ENCODE data around the gene PPM1B.

DNA sequence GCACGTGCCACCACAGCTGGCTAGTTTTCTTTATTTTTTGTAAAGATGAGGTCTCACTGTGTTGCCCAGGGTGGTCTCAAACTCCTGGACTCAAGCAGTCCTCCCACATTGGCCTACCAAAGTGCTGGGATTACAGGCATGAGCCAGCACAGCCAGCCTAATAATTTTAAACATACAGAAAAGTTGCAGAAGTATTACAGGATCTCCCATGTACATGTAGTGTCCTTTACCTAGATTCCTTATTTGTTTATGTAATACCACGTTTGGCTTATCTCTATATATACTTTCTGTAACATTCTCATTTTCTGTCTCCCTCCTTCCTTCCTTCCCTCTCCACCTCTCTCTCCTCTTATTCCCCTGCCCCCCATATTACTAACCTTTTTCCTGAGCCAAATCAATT is 41.7 kb downstream of the PPM1B start:
- TF ChIP-seq, protein P1, sequence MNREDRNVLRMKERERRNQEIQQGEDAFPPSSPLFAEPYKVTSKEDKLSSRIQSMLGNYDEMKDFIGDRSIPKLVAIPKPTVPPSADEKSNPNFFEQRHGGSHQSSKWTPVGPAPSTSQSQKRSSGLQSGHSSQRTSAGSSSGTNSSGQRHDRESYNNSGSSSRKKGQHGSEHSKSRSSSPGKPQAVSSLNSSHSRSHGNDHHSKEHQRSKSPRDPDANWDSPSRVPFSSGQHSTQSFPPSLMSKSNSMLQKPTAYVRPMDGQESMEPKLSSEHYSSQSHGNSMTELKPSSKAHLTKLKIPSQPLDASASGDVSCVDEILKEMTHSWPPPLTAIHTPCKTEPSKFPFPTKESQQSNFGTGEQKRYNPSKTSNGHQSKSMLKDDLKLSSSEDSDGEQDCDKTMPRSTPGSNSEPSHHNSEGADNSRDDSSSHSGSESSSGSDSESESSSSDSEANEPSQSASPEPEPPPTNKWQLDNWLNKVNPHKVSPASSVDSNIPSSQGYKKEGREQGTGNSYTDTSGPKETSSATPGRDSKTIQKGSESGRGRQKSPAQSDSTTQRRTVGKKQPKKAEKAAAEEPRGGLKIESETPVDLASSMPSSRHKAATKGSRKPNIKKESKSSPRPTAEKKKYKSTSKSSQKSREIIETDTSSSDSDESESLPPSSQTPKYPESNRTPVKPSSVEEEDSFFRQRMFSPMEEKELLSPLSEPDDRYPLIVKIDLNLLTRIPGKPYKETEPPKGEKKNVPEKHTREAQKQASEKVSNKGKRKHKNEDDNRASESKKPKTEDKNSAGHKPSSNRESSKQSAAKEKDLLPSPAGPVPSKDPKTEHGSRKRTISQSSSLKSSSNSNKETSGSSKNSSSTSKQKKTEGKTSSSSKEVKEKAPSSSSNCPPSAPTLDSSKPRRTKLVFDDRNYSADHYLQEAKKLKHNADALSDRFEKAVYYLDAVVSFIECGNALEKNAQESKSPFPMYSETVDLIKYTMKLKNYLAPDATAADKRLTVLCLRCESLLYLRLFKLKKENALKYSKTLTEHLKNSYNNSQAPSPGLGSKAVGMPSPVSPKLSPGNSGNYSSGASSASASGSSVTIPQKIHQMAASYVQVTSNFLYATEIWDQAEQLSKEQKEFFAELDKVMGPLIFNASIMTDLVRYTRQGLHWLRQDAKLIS (CRISPR knock-in tag; IDR thresholded peaks at IDR 0.05) = no peak
- TF ChIP-seq PCBP1 (IDR thresholded peaks at IDR 0.05; ENCODE audit: borderline replicate concordance, low read depth, low read length) (no peak), TARDBP (CRISPR knock-in tag; IDR thresholded peaks at IDR 0.05) (no peak), DNMT1 (CRISPR knock-in tag; IDR thresholded peaks at IDR 0.05) (no peak), FOXJ3 (CRISPR knock-in tag; IDR thresholded peaks at IDR 0.05; ENCODE audit: borderline replicate concordance) (no peak), RBFOX2 (IDR thresholded peaks at IDR 0.05; ENCODE audit: low read depth, low read length) (no peak), POLR2A (IDR thresholded peaks at IDR 0.05; ENCODE audit: insufficient read depth in 1 of 2, low read depth in 2 of 2, low read length in 2 of 2) (no peak), DPF2 (CRISPR knock-in tag; IDR thresholded peaks at IDR 0.05; ENCODE audit: borderline replicate concordance, low read depth) (no peak), YEATS2 (CRISPR knock-in tag; IDR thresholded peaks at IDR 0.05; ENCODE audit: borderline replicate concordance) (no peak)
- TF ChIP-seq, protein P2, sequence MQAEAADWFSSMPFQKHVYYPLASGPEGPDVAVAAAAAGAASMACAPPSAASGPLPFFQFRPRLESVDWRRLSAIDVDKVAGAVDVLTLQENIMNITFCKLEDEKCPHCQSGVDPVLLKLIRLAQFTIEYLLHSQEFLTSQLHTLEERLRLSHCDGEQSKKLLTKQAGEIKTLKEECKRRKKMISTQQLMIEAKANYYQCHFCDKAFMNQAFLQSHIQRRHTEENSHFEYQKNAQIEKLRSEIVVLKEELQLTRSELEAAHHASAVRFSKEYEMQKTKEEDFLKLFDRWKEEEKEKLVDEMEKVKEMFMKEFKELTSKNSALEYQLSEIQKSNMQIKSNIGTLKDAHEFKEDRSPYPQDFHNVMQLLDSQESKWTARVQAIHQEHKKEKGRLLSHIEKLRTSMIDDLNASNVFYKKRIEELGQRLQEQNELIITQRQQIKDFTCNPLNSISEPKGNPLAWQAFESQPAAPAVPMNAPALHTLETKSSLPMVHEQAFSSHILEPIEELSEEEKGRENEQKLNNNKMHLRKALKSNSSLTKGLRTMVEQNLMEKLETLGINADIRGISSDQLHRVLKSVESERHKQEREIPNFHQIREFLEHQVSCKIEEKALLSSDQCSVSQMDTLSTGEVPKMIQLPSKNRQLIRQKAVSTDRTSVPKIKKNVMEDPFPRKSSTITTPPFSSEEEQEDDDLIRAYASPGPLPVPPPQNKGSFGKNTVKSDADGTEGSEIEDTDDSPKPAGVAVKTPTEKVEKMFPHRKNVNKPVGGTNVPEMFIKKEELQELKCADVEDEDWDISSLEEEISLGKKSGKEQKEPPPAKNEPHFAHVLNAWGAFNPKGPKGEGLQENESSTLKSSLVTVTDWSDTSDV (CRISPR knock-in tag; IDR thresholded peaks at IDR 0.05) = no peak
- TF ChIP-seq, protein P3, sequence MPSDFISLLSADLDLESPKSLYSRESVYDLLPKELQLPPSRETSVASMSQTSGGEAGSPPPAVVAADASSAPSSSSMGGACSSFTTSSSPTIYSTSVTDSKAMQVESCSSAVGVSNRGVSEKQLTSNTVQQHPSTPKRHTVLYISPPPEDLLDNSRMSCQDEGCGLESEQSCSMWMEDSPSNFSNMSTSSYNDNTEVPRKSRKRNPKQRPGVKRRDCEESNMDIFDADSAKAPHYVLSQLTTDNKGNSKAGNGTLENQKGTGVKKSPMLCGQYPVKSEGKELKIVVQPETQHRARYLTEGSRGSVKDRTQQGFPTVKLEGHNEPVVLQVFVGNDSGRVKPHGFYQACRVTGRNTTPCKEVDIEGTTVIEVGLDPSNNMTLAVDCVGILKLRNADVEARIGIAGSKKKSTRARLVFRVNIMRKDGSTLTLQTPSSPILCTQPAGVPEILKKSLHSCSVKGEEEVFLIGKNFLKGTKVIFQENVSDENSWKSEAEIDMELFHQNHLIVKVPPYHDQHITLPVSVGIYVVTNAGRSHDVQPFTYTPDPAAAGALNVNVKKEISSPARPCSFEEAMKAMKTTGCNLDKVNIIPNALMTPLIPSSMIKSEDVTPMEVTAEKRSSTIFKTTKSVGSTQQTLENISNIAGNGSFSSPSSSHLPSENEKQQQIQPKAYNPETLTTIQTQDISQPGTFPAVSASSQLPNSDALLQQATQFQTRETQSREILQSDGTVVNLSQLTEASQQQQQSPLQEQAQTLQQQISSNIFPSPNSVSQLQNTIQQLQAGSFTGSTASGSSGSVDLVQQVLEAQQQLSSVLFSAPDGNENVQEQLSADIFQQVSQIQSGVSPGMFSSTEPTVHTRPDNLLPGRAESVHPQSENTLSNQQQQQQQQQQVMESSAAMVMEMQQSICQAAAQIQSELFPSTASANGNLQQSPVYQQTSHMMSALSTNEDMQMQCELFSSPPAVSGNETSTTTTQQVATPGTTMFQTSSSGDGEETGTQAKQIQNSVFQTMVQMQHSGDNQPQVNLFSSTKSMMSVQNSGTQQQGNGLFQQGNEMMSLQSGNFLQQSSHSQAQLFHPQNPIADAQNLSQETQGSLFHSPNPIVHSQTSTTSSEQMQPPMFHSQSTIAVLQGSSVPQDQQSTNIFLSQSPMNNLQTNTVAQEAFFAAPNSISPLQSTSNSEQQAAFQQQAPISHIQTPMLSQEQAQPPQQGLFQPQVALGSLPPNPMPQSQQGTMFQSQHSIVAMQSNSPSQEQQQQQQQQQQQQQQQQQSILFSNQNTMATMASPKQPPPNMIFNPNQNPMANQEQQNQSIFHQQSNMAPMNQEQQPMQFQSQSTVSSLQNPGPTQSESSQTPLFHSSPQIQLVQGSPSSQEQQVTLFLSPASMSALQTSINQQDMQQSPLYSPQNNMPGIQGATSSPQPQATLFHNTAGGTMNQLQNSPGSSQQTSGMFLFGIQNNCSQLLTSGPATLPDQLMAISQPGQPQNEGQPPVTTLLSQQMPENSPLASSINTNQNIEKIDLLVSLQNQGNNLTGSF (CRISPR knock-in tag; IDR thresholded peaks at IDR 0.05) = no peak
- TF ChIP-seq, protein P4, sequence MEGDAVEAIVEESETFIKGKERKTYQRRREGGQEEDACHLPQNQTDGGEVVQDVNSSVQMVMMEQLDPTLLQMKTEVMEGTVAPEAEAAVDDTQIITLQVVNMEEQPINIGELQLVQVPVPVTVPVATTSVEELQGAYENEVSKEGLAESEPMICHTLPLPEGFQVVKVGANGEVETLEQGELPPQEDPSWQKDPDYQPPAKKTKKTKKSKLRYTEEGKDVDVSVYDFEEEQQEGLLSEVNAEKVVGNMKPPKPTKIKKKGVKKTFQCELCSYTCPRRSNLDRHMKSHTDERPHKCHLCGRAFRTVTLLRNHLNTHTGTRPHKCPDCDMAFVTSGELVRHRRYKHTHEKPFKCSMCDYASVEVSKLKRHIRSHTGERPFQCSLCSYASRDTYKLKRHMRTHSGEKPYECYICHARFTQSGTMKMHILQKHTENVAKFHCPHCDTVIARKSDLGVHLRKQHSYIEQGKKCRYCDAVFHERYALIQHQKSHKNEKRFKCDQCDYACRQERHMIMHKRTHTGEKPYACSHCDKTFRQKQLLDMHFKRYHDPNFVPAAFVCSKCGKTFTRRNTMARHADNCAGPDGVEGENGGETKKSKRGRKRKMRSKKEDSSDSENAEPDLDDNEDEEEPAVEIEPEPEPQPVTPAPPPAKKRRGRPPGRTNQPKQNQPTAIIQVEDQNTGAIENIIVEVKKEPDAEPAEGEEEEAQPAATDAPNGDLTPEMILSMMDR (CRISPR knock-in tag; IDR thresholded peaks at IDR 0.05) = no peak
- TF ChIP-seq, protein P5, sequence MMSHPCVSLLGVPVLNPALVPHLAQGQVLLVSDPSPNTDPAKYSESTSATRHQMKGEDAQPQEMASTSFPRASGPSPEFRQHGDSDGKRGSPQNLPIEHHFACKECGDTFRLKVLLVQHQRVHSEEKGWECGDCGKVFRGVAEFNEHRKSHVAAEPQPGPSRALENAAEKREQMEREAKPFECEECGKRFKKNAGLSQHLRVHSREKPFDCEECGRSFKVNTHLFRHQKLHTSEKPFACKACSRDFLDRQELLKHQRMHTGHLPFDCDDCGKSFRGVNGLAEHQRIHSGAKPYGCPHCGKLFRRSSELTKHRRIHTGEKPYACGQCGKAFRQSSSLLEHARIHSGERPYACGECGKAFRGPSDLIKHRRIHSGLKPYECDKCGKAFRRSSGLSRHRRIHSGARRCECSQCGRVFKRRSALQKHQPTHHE (CRISPR knock-in tag; IDR thresholded peaks at IDR 0.05; ENCODE audit: borderline replicate concordance) = no peak
